HEK293 (cell line): ENCODE measurements around the gene AXIN1.

Source experiments
- CTCF ChIA-PET: fragments of 350-600 bp; formaldehyde crosslinking; extraction: SDS; loops from one replicate; lab custom pipeline; 2021; ENCODE audit warnings: antibody characterized with exemption; lab: Yijun Ruan, JAX
- POLR2A ChIA-PET: fragments of 300-600 bp; formaldehyde crosslinking; extraction: SDS; loops from one replicate; lab custom pipeline; 2020; ENCODE audit warnings: antibody characterized with exemption, inconsistent platforms; lab: Yijun Ruan, JAX
- H3K27ac ChIP-seq: fragments of 200-500 bp; sonication (Bioruptor generic); 2 replicates; pipeline ENCODE4 v1.5.1; 2014; ENCODE audit warnings: low read depth, low read length, control low read depth, inconsistent platforms; ENCODE audit errors: extremely low read depth
- H3K36me3 ChIP-seq, 2 experiments: fragments of 200-500 bp in 1 of 2; sonication (Bioruptor generic) in 1 of 2; 1 replicate in 1 of 2; 2 replicates in 1 of 2; pipeline ENCODE4 v1.5.1; 2014 to 2017; ENCODE audit warnings: inconsistent platforms in 2 of 2, low read length in 2 of 2; ENCODE audit not compliant: control insufficient read depth in 2 of 2, insufficient read depth in 1 of 2
- H3K4me1 ChIP-seq: fragments of 200-500 bp; sonication (Bioruptor generic); 2 replicates; pipeline ENCODE4 v1.5.1; 2014; ENCODE audit warnings: mild to moderate bottlenecking, low read length, inconsistent platforms; ENCODE audit not compliant: control insufficient read depth, insufficient read depth
- H3K4me3 ChIP-seq: 2 replicates; pipeline ENCODE4 v1.5.1; 2011; ENCODE audit warnings: low read depth, mild to moderate bottlenecking, control low read depth, low read length, moderate library complexity
- H3K9me3 ChIP-seq: fragments of 200-500 bp; sonication (Bioruptor generic); 2 replicates; pipeline ENCODE4 v1.5.1; 2014; ENCODE audit warnings: low read depth, low read length, inconsistent platforms; ENCODE audit not compliant: control insufficient read depth, insufficient read depth
- EGR2 ChIP-seq: fragments of 450-650 bp; formaldehyde crosslinking; IDR thresholded peaks from 2 replicates; pipeline ENCODE4 v1.5.1; 2016; ENCODE audit warnings: low read depth, missing biosample characterization, missing genetic modification characterization
- KLF16 ChIP-seq: fragments of 450-650 bp; formaldehyde crosslinking; IDR thresholded peaks from 2 replicates; pipeline ENCODE4 v1.5.1; 2017; ENCODE audit warnings: missing biosample characterization, missing genetic modification characterization
- MYNN ChIP-seq: fragments of 450-650 bp; formaldehyde crosslinking; IDR thresholded peaks from 2 replicates; pipeline ENCODE4 v1.5.1; 2016; ENCODE audit warnings: missing biosample characterization, missing genetic modification characterization, borderline replicate concordance
- MZF1 ChIP-seq: fragments of 450-650 bp; formaldehyde crosslinking; IDR thresholded peaks from 2 replicates; pipeline ENCODE4 v1.5.1; 2017; ENCODE audit warnings: missing biosample characterization, missing genetic modification characterization, borderline replicate concordance
- PATZ1 ChIP-seq: fragments of 450-650 bp; formaldehyde crosslinking; IDR thresholded peaks from 2 replicates; pipeline ENCODE4 v1.5.1; 2016; ENCODE audit warnings: missing biosample characterization, missing genetic modification characterization
- REPIN1 ChIP-seq: fragments of 450-650 bp; formaldehyde crosslinking; IDR thresholded peaks from 2 replicates; pipeline ENCODE4 v1.5.1; 2017; ENCODE audit warnings: missing biosample characterization, missing genetic modification characterization, low read depth
- SCRT1 ChIP-seq: fragments of 450-650 bp; formaldehyde crosslinking; IDR thresholded peaks from 2 replicates; pipeline ENCODE4 v1.5.1; 2016; ENCODE audit warnings: missing biosample characterization, missing genetic modification characterization, borderline replicate concordance
- YY2 ChIP-seq: fragments of 450-650 bp; formaldehyde crosslinking; IDR thresholded peaks from 2 replicates; pipeline ENCODE4 v1.5.1; 2016; ENCODE audit warnings: missing biosample characterization, missing genetic modification characterization
- ZBTB17 ChIP-seq: fragments of 450-650 bp; formaldehyde crosslinking; IDR thresholded peaks from 2 replicates; pipeline ENCODE4 v1.5.1; 2016; ENCODE audit warnings: missing biosample characterization, missing genetic modification characterization
- ZBTB21 ChIP-seq: fragments of 450-650 bp; formaldehyde crosslinking; IDR thresholded peaks from 2 replicates; pipeline ENCODE4 v1.5.1; 2017; ENCODE audit warnings: missing biosample characterization, missing genetic modification characterization
- ZBTB48 ChIP-seq: fragments of 450-650 bp; formaldehyde crosslinking; IDR thresholded peaks from 2 replicates; pipeline ENCODE4 v1.5.1; 2016; ENCODE audit warnings: missing biosample characterization, missing genetic modification characterization
- ZBTB7A ChIP-seq: fragments of 450-650 bp; formaldehyde crosslinking; IDR thresholded peaks from 2 replicates; pipeline ENCODE4 v1.5.1; 2016; ENCODE audit warnings: low read depth, missing biosample characterization, missing genetic modification characterization
- ZFP69B ChIP-seq: fragments of 450-650 bp; formaldehyde crosslinking; IDR thresholded peaks from 2 replicates; pipeline ENCODE4 v1.5.1; 2016; ENCODE audit warnings: missing biosample characterization, missing genetic modification characterization
- ZNF132 ChIP-seq: fragments of 450-650 bp; formaldehyde crosslinking; IDR thresholded peaks from 2 replicates; pipeline ENCODE4 v1.5.1; 2017; ENCODE audit warnings: missing biosample characterization, missing genetic modification characterization, borderline replicate concordance
- ZNF16 ChIP-seq: fragments of 450-650 bp; formaldehyde crosslinking; IDR thresholded peaks from 2 replicates; pipeline ENCODE4 v1.5.1; 2016; ENCODE audit warnings: low read depth, missing biosample characterization, missing genetic modification characterization
- ZNF362 ChIP-seq: fragments of 450-650 bp; formaldehyde crosslinking; IDR thresholded peaks from 2 replicates; pipeline ENCODE4 v1.5.1; 2016; ENCODE audit warnings: missing biosample characterization, missing genetic modification characterization
- ZNF501 ChIP-seq: fragments of 450-650 bp; formaldehyde crosslinking; IDR thresholded peaks from 2 replicates; pipeline ENCODE4 v1.5.1; 2016; ENCODE audit warnings: missing biosample characterization, missing genetic modification characterization
- ZNF529 ChIP-seq: fragments of 450-650 bp; formaldehyde crosslinking; IDR thresholded peaks from 2 replicates; pipeline ENCODE4 v1.5.1; 2017; ENCODE audit warnings: missing genetic modification characterization, missing biosample characterization; ENCODE audit not compliant: insufficient replicate concordance
- ZNF600 ChIP-seq: fragments of 450-650 bp; formaldehyde crosslinking; IDR thresholded peaks from 2 replicates; pipeline ENCODE4 v1.5.1; 2016; ENCODE audit warnings: missing biosample characterization, missing genetic modification characterization
- ZNF610 ChIP-seq: fragments of 450-650 bp; formaldehyde crosslinking; IDR thresholded peaks from 2 replicates; pipeline ENCODE4 v1.5.1; 2016; ENCODE audit warnings: missing biosample characterization, missing genetic modification characterization, borderline replicate concordance
- ZXDB ChIP-seq: fragments of 450-650 bp; formaldehyde crosslinking; IDR thresholded peaks from 2 replicates; pipeline ENCODE4 v1.5.1; 2016; ENCODE audit warnings: missing biosample characterization, missing genetic modification characterization
- TF ChIP-seq, protein P1 (sequence below): fragments of 450-650 bp; formaldehyde crosslinking; IDR thresholded peaks from 2 replicates; pipeline ENCODE4 v1.5.1; 2017; ENCODE audit warnings: missing biosample characterization, missing genetic modification characterization
- TF ChIP-seq, protein P2 (sequence below): fragments of 450-650 bp; formaldehyde crosslinking; IDR thresholded peaks from 2 replicates; pipeline ENCODE4 v1.5.1; 2016; ENCODE audit warnings: missing biosample characterization, missing genetic modification characterization
- TF ChIP-seq, protein P3 (sequence below): fragments of 450-650 bp; formaldehyde crosslinking; IDR thresholded peaks from 2 replicates; pipeline ENCODE4 v1.5.1; 2016; ENCODE audit warnings: missing biosample characterization, missing genetic modification characterization
- TF ChIP-seq, protein P4 (sequence below): fragments of 450-650 bp; formaldehyde crosslinking; IDR thresholded peaks from 2 replicates; pipeline ENCODE4 v1.5.1; 2017; ENCODE audit warnings: missing biosample characterization, missing genetic modification characterization

AXIN1 gene

GRCh38 chr16:278863-279366 lies 73.6 kb downstream of the AXIN1 start (continued):
- peak; percentile 64 for TF ChIP-seq ZBTB17 (tag by site-specific recombination)
- no peak for TF ChIP-seq REPIN1 (tag by site-specific recombination)
- TF ChIP-seq PATZ1 (tag by site-specific recombination): peak; percentile 19; the same call in 1 of the 2 replicates
- TF ChIP-seq, protein P1, sequence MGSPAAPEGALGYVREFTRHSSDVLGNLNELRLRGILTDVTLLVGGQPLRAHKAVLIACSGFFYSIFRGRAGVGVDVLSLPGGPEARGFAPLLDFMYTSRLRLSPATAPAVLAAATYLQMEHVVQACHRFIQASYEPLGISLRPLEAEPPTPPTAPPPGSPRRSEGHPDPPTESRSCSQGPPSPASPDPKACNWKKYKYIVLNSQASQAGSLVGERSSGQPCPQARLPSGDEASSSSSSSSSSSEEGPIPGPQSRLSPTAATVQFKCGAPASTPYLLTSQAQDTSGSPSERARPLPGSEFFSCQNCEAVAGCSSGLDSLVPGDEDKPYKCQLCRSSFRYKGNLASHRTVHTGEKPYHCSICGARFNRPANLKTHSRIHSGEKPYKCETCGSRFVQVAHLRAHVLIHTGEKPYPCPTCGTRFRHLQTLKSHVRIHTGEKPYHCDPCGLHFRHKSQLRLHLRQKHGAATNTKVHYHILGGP: no peak
- TF ChIP-seq, protein P2, sequence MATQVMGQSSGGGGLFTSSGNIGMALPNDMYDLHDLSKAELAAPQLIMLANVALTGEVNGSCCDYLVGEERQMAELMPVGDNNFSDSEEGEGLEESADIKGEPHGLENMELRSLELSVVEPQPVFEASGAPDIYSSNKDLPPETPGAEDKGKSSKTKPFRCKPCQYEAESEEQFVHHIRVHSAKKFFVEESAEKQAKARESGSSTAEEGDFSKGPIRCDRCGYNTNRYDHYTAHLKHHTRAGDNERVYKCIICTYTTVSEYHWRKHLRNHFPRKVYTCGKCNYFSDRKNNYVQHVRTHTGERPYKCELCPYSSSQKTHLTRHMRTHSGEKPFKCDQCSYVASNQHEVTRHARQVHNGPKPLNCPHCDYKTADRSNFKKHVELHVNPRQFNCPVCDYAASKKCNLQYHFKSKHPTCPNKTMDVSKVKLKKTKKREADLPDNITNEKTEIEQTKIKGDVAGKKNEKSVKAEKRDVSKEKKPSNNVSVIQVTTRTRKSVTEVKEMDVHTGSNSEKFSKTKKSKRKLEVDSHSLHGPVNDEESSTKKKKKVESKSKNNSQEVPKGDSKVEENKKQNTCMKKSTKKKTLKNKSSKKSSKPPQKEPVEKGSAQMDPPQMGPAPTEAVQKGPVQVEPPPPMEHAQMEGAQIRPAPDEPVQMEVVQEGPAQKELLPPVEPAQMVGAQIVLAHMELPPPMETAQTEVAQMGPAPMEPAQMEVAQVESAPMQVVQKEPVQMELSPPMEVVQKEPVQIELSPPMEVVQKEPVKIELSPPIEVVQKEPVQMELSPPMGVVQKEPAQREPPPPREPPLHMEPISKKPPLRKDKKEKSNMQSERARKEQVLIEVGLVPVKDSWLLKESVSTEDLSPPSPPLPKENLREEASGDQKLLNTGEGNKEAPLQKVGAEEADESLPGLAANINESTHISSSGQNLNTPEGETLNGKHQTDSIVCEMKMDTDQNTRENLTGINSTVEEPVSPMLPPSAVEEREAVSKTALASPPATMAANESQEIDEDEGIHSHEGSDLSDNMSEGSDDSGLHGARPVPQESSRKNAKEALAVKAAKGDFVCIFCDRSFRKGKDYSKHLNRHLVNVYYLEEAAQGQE (tag by site-specific recombination): no peak
- TF ChIP-seq, protein P3, sequence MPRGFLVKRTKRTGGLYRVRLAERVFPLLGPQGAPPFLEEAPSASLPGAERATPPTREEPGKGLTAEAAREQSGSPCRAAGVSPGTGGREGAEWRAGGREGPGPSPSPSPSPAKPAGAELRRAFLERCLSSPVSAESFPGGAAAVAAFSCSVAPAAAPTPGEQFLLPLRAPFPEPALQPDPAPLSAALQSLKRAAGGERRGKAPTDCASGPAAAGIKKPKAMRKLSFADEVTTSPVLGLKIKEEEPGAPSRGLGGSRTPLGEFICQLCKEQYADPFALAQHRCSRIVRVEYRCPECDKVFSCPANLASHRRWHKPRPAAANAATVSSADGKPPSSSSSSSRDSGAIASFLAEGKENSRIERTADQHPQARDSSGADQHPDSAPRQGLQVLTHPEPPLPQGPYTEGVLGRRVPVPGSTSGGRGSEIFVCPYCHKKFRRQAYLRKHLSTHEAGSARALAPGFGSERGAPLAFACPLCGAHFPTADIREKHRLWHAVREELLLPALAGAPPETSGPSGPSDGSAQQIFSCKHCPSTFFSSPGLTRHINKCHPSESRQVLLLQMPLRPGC (tag by site-specific recombination): no peak
- TF ChIP-seq MZF1: no peak
- peak; percentile 35 for TF ChIP-seq ZXDB (tag by site-specific recombination)
- TF ChIP-seq KLF16: no peak

- ChIA-PET POLR2A (no interaction called here), CTCF (interaction anchor here (0.6 kb wide), 1 partner anchor 143 kb away, joined by 3 read pairs; no protein-coding TSS in a partner anchor)
- Histone ChIP-seq H3K4me1 (no peaks in the 10 kb centered on the region), H3K9me3 (no peaks in the 10 kb centered on the region), H3K27ac (no peak overlapping the region), H3K4me3 (no peak overlapping the region), H3K36me3 (no peaks in the 10 kb centered on the region)
- no peak for TF ChIP-seq YY2
- no peak for TF ChIP-seq ZBTB21
- no peak for TF ChIP-seq ZFP69B (tag by site-specific recombination)
- no peak for TF ChIP-seq MYNN (tag by site-specific recombination)
- TF ChIP-seq ZBTB48 (tag by site-specific recombination): no peak
- TF ChIP-seq ZBTB7A: no peak
- TF ChIP-seq, protein P4, sequence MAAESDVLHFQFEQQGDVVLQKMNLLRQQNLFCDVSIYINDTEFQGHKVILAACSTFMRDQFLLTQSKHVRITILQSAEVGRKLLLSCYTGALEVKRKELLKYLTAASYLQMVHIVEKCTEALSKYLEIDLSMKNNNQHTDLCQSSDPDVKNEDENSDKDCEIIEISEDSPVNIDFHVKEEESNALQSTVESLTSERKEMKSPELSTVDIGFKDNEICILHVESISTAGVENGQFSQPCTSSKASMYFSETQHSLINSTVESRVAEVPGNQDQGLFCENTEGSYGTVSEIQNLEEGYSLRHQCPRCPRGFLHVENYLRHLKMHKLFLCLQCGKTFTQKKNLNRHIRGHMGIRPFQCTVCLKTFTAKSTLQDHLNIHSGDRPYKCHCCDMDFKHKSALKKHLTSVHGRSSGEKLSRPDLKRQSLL (tag by site-specific recombination): no peak
- TF ChIP-seq EGR2 (tag by site-specific recombination): no peak
- TF ChIP-seq ZNF16: no peak
- no peak for TF ChIP-seq ZNF600 (tag by site-specific recombination)
- TF ChIP-seq ZNF610 (tag by site-specific recombination): no peak
- TF ChIP-seq ZNF501 (tag by site-specific recombination): no peak
- no peak for TF ChIP-seq ZNF529 (tag by site-specific recombination)
- TF ChIP-seq ZNF362: no peak
- no peak for TF ChIP-seq ZNF132 (tag by site-specific recombination)
- TF ChIP-seq SCRT1 (tag by site-specific recombination): no peak
Observed at GRCh38 chr16:276426-277077, 76.0 kb downstream of the AXIN1 start.
